GM12801 (cell line): Measurements from ENCODE around the gene ADAT1.

Experiments used
- CTCF ChIP-seq: IDR thresholded peaks from one replicate; pipeline ENCODE4 v1.5.1; 2011; ENCODE audit warnings: control low read depth; ENCODE audit not compliant: insufficient read length; ENCODE audit errors: extremely low read depth

Gene ADAT1

GRCh38 chr16:75559564-75560372, 63.3 kb downstream of the ADAT1 start:
- no peak for TF ChIP-seq CTCF

DNA sequence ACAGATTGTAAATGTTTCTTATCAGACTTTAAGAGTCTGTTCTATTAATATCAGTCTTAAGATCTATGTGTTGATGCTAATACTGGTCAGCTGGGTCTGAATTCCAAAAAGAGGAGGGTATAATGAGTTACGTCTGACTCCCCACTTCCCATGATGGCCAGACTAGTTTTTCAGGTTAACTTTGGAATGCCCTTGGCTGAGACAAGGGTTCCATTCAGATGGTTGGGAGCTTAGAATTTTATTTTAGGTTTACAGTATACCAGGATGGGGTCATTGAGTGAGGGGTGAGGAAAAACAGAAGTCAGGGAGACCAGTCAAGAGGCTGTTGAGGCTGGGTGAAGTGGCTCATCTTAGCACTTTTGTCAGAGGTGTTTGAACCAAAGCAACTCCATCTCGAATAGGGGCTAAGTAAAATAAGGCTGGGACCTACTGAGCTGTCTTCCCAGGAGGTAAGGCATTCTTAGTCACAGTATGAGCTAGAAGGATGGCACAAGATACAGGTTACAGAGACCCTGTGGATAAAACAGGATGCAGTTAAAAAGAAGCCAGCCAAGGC, 64.2 kb downstream of the ADAT1 start:
- TF ChIP-seq CTCF: no peak

DNA sequence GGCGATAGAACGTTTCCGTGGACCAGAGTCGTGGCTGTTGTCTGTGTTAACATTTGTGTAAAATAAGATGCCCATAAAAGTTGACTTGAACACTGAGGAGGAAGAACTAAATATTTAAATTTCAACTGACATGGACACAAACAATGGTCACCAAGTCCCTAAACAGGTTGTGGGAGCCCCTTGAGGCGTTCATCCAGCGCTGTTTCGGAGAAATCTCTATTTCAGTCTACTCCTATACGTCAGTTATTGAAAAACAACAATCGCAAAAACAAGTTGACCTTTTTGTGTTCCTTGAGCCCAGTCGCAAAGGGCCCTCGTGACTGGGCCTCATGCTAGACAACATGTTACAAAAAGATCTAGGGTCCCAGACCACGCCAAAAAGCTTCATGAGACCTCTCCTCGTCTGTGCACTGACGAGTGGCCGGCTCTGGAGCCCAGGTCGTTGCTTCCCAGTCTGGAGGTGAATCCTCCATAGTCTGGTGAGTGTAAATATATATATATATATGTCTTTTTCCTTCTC, 66.6 kb downstream of the ADAT1 start:
- TF ChIP-seq CTCF: no peak

DNA sequence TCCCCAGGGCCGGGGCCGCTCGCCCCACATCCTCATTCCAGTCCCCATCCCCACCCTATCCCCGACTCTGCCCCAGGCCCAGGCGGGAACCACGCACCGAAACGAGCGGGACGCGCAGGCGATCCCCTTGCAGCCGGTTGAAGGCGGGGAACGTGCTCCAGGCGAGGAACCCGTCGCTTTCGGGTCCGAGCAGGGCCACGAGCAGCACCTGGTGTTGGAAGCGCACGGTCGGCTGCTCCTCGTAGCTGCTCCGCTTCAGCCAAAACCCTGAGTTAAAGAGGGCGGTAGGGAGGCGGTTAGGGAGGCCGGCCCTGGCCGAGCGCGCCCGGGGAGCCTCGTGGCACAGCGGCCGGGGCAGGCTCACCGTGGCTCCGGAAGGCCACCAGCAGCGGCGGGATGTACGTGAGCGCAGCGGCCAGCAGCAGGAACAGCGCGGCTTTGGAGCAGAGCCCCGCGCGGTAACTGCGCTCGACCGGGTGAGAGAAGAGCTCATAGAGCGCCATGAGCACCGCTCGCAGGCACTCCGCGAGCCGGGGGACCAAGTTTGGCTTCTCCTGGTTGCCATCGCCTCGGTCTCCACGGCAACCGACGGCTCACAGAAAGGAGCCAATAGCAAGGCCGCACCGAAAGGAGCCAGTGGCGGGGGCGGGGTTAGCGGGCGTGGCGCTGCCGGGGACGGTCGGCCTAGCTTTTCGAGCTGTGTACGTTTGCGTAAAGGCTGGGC, 67.2 kb downstream of the ADAT1 start, which contains the start of gene TMEM231:
Gene TMEM231, minus strand, starts transcription at position 546 of the 724 bp plus-strand sequence. Its CDS starts 43 bp downstream, at position 503.
- no peak for TF ChIP-seq CTCF

DNA sequence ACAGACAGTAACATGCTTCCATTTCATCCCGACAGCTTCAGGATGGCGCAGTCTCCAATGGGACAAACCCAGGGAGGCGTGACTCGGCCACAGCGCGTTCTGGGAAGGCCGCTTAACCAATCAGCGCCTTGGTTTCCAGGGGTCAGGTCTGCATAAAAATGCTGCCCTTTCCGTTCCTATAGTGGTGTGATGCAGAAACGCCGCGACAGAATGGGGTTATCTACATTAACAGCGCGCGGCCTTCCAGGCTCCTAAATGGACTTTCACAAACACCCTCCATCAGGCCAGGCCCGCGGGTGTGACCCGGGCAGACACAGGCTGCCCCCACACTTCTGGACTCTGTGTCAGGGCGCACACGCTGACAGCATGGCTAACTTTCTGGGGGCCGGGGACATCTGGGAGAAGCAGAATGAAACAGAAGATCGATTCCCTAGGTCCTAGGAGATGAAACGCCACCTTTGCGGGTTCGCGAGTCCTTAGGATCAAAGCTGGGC, 67.8 kb downstream of the ADAT1 start:
- no peak for TF ChIP-seq CTCF

GRCh38 chr16:75552951-75553350, 70.1 kb downstream of the ADAT1 start:
- TF ChIP-seq CTCF: no peak

- no peak for TF ChIP-seq CTCF
Observed at GRCh38 chr16:75550211-75550662, 72.8 kb downstream of the ADAT1 start.
